OCI-LY1 (cell line): ENCODE results near the gene OR51A7.
"Not testable (repeated sequence)": the region's sequence is repeated elsewhere in the genome, so short reads cannot be mapped to it uniquely, and the experiment has no call there.

Experiments
- H2AFZ ChIP-seq: fragments of 200-600 bp; sonication (generic), shearing (Covaris generic); 2 replicates; pipeline ENCODE4 v1.6.0; 2014; ENCODE audit warnings: antibody characterized with exemption, mild to moderate bottlenecking, low read length
- H3F3A ChIP-seq: fragments of 200-600 bp; sonication (generic), shearing (Covaris generic); 2 replicates; pipeline ENCODE4 v1.6.0; 2014; ENCODE audit warnings: mild to moderate bottlenecking, antibody characterized with exemption, low read length, moderate library complexity; ENCODE audit not compliant: insufficient read depth
- H3K27ac ChIP-seq: fragments of 200-600 bp; sonication (generic); 2 replicates; pipeline ENCODE4 v1.5.1; 2014; ENCODE audit warnings: low read length, mixed run types, mild to moderate bottlenecking, low read depth; ENCODE audit not compliant: poor library complexity, severe bottlenecking
- H3K27me3 ChIP-seq: fragments of 200-600 bp; sonication (generic); 2 replicates; pipeline ENCODE4 v1.6.0; 2014; ENCODE audit warnings: antibody characterized with exemption, mild to moderate bottlenecking, low read length, moderate library complexity; ENCODE audit not compliant: insufficient read depth
- H3K36me3 ChIP-seq: fragments of 200-600 bp; sonication (generic); 2 replicates; pipeline ENCODE4 v1.6.1; 2014; ENCODE audit warnings: mild to moderate bottlenecking, antibody characterized with exemption, low read length, moderate library complexity, mixed read lengths; ENCODE audit not compliant: insufficient read depth
- H3K4me1 ChIP-seq: fragments of 200-600 bp; sonication (generic); 2 replicates; pipeline ENCODE4 v1.5.1; 2014; ENCODE audit warnings: mild to moderate bottlenecking, low read length, moderate library complexity; ENCODE audit not compliant: insufficient read depth, severe bottlenecking
- H3K4me2 ChIP-seq: fragments of 200-600 bp; sonication (generic), shearing (Covaris generic); 2 replicates; pipeline ENCODE4 v1.6.1; 2014; ENCODE audit warnings: low read length
- H3K4me3 ChIP-seq: fragments of 200-600 bp; sonication (generic); 2 replicates; pipeline ENCODE4 v1.5.1; 2014; ENCODE audit warnings: low read length, low read depth, mild to moderate bottlenecking, mixed read lengths; ENCODE audit not compliant: poor library complexity, severe bottlenecking
- H3K79me2 ChIP-seq: fragments of 200-600 bp; shearing (Covaris generic); 2 replicates; pipeline ENCODE4 v1.6.1; 2016; ENCODE audit warnings: mixed run types, low read length, mixed read lengths; ENCODE audit not compliant: insufficient read depth
- H3K9ac ChIP-seq: fragments of 200-600 bp; sonication (generic), shearing (Covaris generic); 2 replicates; pipeline ENCODE4 v1.6.1; 2014; ENCODE audit warnings: mild to moderate bottlenecking, low read length, mixed read lengths
- H3K9me2 ChIP-seq: fragments of 200-600 bp; sonication (generic), shearing (Covaris generic); 2 replicates; pipeline ENCODE4 v1.6.1; 2014; ENCODE audit warnings: low read depth, mild to moderate bottlenecking, low read length, mixed read lengths
- H3K9me3 ChIP-seq: fragments of 200-600 bp; shearing (Covaris generic); 2 replicates; pipeline ENCODE4 v1.6.1; 2014; ENCODE audit warnings: low read length, mixed read lengths
- H4K20me1 ChIP-seq: fragments of 200-600 bp; sonication (generic), shearing (Covaris generic); 2 replicates; pipeline ENCODE4 v1.6.0; 2016; ENCODE audit warnings: mild to moderate bottlenecking, low read length; ENCODE audit not compliant: insufficient read depth
- CTCF ChIP-seq: fragments of 200-600 bp; sonication (generic), shearing (Covaris generic); IDR thresholded peaks from 2 replicates; pipeline ENCODE4 v1.5.1; 2017; ENCODE audit warnings: mild to moderate bottlenecking, antibody characterized with exemption, low read length, moderate library complexity, mixed read lengths
- EZH2 ChIP-seq: fragments of 200-600 bp; sonication (generic), shearing (Covaris generic); IDR thresholded peaks from 2 replicates; pipeline ENCODE4 v1.8.0; 2017; ENCODE audit warnings: borderline replicate concordance, mixed run types, mild to moderate bottlenecking, antibody characterized with exemption, low read length, moderate library complexity, mixed read lengths

The OR51A7 gene

GRCh38 chr11:4932751-4933150, 29.2 kb downstream of the OR51A7 start:
- TF ChIP-seq CTCF = no peak
- TF ChIP-seq EZH2 = no peak
- H3K4me2 ChIP-seq = no peak overlapping the region
- H3K9me3 ChIP-seq = no peaks in the 10 kb centered on the region

GRCh38 chr11:4936745-4937144, 33.2 kb downstream of the OR51A7 start:
- H2AFZ ChIP-seq = no peak overlapping the region

More at GRCh38 chr11:4932751-4933150, 29.2 kb downstream of the OR51A7 start:
- H4K20me1 ChIP-seq = no peaks in the 10 kb centered on the region
- no peak overlapping the region for H3K4me3 ChIP-seq
- no peaks in the 10 kb centered on the region for H3K4me1 ChIP-seq
- no peak overlapping the region for H2AFZ ChIP-seq
- H3K36me3 ChIP-seq = no peaks in the 10 kb centered on the region
- H3K9me2 ChIP-seq = no peaks in the 10 kb centered on the region
- no peaks in the 10 kb centered on the region for H3K27me3 ChIP-seq
- no peaks in the 10 kb centered on the region for H3F3A ChIP-seq
- no peak overlapping the region for H3K27ac ChIP-seq
- H3K9ac ChIP-seq = no peak overlapping the region
- H3K79me2 ChIP-seq = no peaks in the 10 kb centered on the region

GRCh38 chr11:4947505-4947904, 43.9 kb downstream of the OR51A7 start, which contains the start of gene OR51A4:
Gene OR51A4, minus strand, starts transcription at chr11:4947605. Its CDS starts 505 bp downstream, at chr11:4947100.
- H3K79me2 ChIP-seq = no peaks in the 10 kb centered on the region
- no peak within 1 kb of the TSS for H3K4me3 ChIP-seq
- H3K9me3 ChIP-seq = no peaks in the 10 kb centered on the region
- no peaks in the 10 kb centered on the region for H3K9me2 ChIP-seq
- no peak within 1 kb of the TSS for H3K27ac ChIP-seq
- H3K9ac ChIP-seq = no peak within 1 kb of the TSS
- no peaks in the 10 kb centered on the region for H3K27me3 ChIP-seq
- no peaks in the 10 kb centered on the region for H4K20me1 ChIP-seq
- no peak for TF ChIP-seq EZH2
- no peak for TF ChIP-seq CTCF
- no peak within 1 kb of the TSS for H3K4me2 ChIP-seq
- H3F3A ChIP-seq = no peaks in the 10 kb centered on the region
- no peak within 1 kb of the TSS for H2AFZ ChIP-seq
- H3K36me3 ChIP-seq = no peaks in the 10 kb centered on the region
- no peaks in the 10 kb centered on the region for H3K4me1 ChIP-seq

More at GRCh38 chr11:4936745-4937144, 33.2 kb downstream of the OR51A7 start:
- Histone ChIP-seq H3K27ac (no peak overlapping the region), H3K36me3 (no peaks in the 10 kb centered on the region), H3K4me1 (no peaks in the 10 kb centered on the region), H3K9me3 (no peaks in the 10 kb centered on the region), H3K9me2 (no peaks in the 10 kb centered on the region), H3F3A (no peaks in the 10 kb centered on the region), H3K4me3 (no peak overlapping the region), H3K4me2 (no peak overlapping the region), H3K79me2 (no peaks in the 10 kb centered on the region), H4K20me1 (no peaks in the 10 kb centered on the region), H3K9ac (no peak overlapping the region), H3K27me3 (no peaks in the 10 kb centered on the region)
- TF ChIP-seq EZH2 = no peak
- no peak for TF ChIP-seq CTCF

GRCh38 chr11:4955613-4956012, 52.0 kb downstream of the OR51A7 start, which contains the start of gene OR51A2:
Gene OR51A2, minus strand, starts transcription at chr11:4955713. Its CDS starts 0 bp downstream, at chr11:4955713.
- H4K20me1 ChIP-seq, H3K4me2 ChIP-seq, H3K27me3 ChIP-seq, H3K9me3 ChIP-seq, H3K4me3 ChIP-seq, H3K9ac ChIP-seq, H3F3A ChIP-seq, H3K27ac ChIP-seq, H3K9me2 ChIP-seq, H2AFZ ChIP-seq, H3K36me3 ChIP-seq, H3K79me2 ChIP-seq, H3K4me1 ChIP-seq: not testable (repeated sequence)
